Ammon's horn (tissue), 1 donor: ENCODE data around the gene TNFRSF13B.
A peak's percentile ranks its signal among the peaks of the same experiment; 100 is the strongest.

Source experiments
- DNase-seq: peaks from one replicate; pipeline ENCODE4 v3.0.0-alpha.2; 2016; ENCODE audit warnings: low spot score

The TNFRSF13B gene

DNA sequence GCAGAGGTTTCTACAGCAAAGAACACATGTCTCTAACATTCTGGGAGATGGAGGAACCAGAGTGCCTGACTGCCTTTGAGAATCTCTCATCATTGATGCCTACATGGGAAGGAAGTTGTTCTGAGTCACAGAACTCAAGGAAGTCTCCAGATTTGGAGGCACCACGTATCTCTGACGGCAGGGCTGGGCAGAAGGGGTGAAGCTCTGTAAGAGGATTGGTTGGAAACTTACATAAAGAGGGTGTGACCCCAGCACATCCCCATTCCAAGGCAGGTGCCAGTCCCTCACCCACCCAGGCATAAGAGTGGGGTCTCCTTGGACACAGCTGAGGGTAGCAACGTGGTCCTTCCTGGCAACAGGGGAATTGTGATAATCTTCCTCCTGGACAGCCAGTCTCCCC, 17.4 kb downstream of the TNFRSF13B start:
- no peak for DNase-seq

- DNase-seq, result no peak
Observed at GRCh38 chr17:16953841-16954240, 18.1 kb downstream of the TNFRSF13B start.

DNA sequence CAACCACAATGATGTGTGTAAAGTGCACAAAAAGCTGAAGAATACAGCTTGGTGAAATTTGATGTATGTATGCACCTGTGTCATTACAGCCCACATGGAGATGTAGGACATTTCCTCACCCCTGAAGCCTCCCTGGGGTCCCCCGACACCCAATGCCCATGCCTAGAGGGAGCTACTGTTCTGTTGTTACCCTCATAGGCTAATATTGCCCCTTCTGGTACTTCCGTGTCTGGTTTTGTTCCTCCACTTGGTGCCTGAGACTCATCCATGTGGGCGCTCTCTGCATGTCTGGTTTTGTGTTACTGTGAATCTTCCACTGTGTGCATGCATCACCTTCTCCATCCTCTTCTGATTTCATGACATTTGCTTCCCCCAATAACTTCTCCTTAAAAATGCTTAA, 18.6 kb downstream of the TNFRSF13B start:
- DNase-seq, result no peak

GRCh38 chr17:16952401-16952800, 19.5 kb downstream of the TNFRSF13B start:
- DNase-seq, result no peak

DNA sequence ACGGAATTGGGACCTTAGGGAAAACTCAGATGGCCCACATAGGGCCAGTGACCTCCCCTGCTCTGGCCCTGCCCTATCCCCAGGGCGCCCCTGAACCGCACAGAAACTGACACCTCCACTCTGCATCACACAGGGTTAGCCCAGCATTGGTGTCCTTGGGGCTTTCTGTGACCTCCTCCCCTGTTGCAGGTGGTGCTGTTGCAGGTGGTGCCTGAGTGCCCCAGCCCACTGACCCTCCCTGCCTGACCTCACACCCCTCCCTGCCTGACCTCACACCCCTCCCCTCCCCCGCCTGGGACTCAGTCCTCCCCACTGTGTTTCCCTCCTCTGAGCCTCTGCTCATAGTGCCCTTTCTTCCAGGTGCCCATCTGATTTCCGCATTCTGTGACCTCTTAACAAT, 21.4 kb downstream of the TNFRSF13B start:
- DNase-seq, result no peak

DNA sequence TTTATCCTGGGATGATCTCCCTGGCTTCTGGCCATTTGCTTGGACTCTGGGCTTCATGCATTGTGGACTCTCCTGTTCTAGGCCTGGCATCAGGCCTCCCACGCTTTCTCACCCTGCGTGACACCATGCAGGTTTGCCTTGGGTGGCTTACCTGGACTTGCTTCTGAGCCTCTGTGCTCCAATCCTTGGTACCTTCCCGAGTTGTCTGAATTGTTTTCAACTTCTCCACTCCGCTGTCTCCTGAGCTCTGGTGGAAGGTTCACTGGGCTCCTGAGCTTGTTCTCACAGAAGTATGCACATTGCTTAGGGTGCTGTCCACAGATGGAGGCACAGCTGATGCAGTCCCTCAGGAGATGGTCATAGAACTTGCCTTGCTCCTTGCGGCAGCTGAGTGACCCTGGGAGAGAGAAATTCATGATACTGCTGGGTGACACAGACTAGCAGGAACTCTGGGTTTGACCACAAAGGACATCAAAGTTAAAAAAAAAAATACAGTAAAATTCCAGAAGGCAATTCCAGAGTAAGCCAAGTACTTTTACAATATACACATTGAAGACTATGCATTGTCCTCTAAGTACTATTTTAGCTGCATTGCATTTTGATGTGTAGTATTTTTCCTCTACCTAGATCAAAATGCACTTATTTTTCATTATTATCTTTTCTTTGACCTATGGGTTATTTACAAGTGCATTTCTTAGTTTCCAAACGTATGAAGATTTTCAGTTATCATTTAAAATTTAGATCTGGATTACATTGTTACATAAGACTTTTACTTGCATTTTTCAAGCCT, 23.1 kb downstream of the TNFRSF13B start:
- DNase-seq, result no peak

- peak; percentile 83 for DNase-seq
Observed at GRCh38 chr17:16947470-16947869, 24.4 kb downstream of the TNFRSF13B start.

- no peak for DNase-seq
Observed at GRCh38 chr17:16945663-16946218, 26.2 kb downstream of the TNFRSF13B start.

GRCh38 chr17:16945136-16945482, 26.8 kb downstream of the TNFRSF13B start:
- no peak for DNase-seq

DNA sequence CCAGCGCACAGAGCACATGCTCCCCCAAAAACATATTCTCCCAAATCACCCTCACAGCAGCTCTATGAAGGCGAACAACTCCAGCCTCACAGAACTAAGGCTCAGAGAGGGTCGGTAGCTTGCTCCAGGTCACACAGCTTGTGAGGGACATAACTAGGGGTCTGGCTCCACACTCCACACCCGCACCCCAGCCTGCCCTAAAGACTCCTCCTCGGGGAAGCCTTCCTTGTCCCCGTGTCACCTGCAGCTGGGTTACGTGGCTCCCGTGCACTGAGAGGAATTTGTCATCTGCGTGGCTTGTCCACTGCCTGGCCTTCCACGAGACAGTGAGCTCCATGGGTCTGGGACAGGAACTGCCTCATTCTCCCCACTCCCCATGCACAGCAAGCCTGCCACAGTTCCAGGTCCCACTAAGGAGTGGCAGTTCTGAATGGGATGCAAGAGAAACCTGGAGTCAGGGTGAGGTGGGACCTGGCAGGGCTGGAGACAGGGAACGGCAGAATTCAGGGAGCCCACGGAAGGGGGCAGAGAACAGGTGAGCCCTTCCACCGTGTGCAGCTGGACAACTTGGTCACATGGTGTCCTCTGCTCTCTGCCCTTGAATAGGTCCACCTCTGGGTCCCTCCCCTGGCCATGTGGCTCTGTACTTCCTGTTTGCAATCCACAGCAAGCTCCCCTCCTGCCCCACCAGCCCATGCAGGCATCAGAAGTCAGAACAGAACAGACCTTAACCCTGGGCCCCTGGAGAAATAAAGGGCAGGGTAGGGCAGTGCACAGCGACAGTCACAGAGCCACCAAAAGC, 27.4 kb downstream of the TNFRSF13B start:
- DNase-seq, result no peak

DNA sequence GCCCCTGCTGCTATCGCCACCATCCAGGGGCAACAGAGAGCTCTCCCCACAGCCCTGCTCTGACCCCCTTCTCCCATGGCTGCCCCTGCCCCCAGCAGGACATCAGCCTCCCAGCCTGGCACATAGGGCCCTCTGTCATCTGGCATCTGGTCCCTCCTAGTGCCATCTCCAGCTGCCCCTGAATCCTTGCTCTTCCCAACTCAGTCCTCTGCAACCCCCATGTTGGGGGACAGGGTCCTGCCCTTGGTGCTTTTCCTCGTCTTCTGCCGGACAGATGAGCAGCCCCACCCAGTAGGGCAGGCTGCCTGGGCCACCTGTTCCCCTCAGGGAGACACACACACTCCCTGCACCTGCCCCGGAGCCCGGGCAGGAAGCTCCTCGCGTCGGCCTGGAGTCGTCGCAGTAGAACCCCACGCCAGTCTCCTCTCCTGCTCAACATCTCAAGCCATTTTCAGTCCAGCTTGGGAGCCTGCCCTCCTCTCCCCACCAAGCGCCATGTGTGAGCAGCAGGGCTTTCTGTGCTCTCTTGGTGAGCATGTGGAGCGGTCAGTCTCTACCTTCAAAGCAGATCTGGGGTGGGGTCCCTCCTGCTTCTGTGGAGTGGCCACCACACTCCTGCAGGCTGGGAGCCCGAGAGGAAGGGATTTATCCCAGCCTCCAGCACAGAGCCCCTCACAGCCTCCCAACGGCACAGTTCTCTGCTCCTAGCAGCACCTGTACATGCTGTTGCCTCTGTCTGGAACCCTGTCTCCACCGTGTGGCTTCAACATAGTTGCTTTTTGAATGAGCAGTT, 28.2 kb downstream of the TNFRSF13B start:
- no peak for DNase-seq

- DNase-seq, result no peak
Observed at GRCh38 chr17:16943032-16943352, 28.9 kb downstream of the TNFRSF13B start.

DNA sequence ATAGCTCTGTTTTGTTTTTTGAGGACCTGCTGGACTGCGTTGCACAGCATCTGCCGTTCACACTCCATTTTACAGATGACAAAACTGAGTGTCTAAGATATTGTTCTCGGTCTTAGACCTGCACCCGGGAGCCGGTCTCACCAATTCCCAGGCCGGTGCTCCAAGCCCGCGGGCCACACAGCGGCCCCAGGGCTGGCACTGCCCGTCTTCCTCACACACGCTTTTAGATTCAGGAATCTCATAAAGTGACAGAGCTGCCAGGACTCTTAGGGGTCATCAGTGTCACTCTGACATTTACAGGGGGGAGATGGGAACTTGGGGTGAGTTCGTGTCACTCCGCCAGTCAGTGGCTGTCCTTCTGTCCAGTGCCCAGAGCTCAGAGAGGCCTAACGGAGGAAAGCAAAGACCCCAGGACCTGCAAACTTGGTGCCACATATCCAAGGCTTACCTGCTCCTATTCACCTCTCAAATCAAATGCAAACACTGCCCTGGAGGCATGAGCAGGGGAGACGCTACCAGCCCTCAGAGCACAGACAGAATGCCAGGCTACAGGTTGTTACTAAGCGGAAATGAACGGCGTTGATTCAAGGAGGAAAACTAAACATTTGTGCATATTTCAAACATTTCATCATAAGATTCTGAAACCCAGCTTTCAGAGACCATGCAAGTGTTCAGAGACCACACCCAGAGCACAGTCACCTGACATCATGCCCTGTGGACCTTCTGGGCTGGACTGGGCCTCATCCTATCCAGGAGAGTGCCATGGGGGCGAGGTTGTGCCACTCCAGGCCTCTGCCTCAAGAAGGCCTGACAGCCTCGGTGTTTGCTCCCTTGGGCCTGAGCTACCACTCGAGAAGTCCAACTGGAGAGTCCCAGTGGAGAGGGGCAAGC, 29.5 kb downstream of the TNFRSF13B start:
- no peak for DNase-seq

DNA sequence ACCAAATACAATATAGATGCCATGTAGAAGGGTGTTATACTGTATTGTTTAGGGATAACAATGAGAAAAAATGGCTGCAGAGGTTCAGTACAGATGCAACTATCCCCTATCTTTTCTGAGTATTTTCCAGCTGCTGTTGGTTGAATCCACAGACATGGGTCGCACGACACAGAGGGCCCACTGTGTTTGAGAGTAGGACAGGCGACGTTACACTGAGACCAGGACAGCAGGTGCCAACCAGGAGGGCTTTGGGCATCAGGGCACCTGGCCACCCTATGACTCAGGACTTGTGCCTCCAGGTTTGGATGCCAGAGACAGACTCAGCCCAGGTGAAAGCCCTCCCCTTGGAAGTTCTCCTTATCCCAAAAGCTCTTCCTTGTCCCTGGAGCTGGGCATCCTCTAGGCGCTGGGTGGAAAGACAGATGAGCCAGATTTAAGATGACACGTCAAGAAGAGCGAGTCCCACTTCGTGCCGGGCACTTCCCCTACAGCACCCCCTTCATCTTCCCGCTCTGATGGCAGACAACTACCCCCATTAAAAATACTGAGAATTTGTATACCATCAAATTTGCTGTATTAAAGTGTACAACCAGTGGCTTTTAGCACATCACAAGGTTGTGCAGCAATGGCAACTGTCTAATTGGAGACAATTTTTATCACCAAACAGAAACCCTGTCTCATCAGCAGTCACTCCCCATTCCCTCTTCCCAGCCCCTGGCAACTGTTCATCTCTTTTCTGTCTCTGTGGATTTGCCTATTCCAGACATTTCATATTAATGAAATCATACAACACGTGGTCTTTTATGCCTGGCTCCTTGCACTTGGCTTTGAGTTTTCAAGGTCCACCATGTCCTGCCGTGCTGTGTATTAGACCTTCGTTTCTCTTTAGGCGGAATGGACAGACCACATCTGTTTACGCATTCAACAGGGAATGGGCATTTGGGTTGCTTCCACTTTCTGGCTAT, 30.6 kb downstream of the TNFRSF13B start:
- no peak for DNase-seq

- DNase-seq, result no peak
Observed at GRCh38 chr17:16940116-16940881, 31.6 kb downstream of the TNFRSF13B start.

- DNase-seq, result no peak
Observed at GRCh38 chr17:16939606-16940115, 32.3 kb downstream of the TNFRSF13B start.

DNA sequence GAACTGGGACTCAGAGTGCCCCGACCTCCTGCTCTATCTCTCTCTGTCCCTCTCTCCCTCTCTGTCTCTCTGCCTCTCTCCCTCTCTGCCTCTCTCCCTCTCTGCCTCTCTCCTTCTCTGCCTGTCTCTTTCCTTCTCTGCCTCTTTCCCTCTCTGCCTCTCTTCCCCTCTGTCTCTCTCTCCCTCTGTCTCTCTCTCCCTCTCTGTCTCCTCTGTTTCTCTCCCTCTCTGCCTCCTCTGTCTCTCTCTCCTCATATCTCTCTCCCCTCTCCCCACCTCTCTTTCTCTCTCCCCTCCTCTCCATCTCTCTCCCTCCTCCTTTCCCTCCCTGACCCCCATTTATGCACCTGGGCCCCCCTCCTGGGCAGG, 32.7 kb downstream of the TNFRSF13B start:
- no peak for DNase-seq

- no peak for DNase-seq
Observed at GRCh38 chr17:16938496-16939207, 33.3 kb downstream of the TNFRSF13B start.

GRCh38 chr17:16938031-16938430, 33.9 kb downstream of the TNFRSF13B start:
- DNase-seq, result no peak
